ENCODE results near the gene NRCAM. TPM values are rescaled to one million over a fixed set of nuclear protein-coding genes. Genes with fewer than 3 reads are reported as not detected.

Gene NRCAM
- total and polyA plus RNA-seq, 2 of the 8 experiments (the other 6 are each of a cell fraction or from before 2014, with no cell fraction given): 2.7 to 3.8 TPM

- H3K27ac ChIP-seq (ENCODE audit: low read depth, low read length): no peak overlapping the region
- H3K79me1 ChIP-seq (ENCODE audit: low read depth, low read length): no peaks in the 10 kb centered on the region
- no peak overlapping the region for H3K4me3 ChIP-seq (ENCODE audit: extremely low read depth in 1 of 4, insufficient read depth in 2 of 4, low read depth in 3 of 4, low read length in 4 of 4)
- no peaks in the 10 kb centered on the region for H3K79me2 ChIP-seq (ENCODE audit: control insufficient read depth in 1 of 2, insufficient read depth in 2 of 2, low read length in 2 of 2)
- H3K14ac ChIP-seq (ENCODE audit: insufficient read length): no peak overlapping the region
- H3K9me3 ChIP-seq (ENCODE audit: insufficient read depth in 2 of 2, low read depth in 1 of 2, low read length in 1 of 2): no peaks in the 10 kb centered on the region
- H2BK12ac ChIP-seq (ENCODE audit: low read depth, low read length): no peak overlapping the region
- no peak overlapping the region for H2BK15ac ChIP-seq (ENCODE audit: low read length)
- no peak overlapping the region for H3K9ac ChIP-seq (replicated peaks in 1 of 4; ENCODE audit: extremely low read depth in 1 of 4, low read depth in 3 of 4, low read length in 3 of 4)
- FAIRE-seq (no peak), DNase-seq (ENCODE audit: low read depth in 1 of 2, low spot score in 2 of 2) (no peak)
- no peak overlapping the region for H4K5ac ChIP-seq (ENCODE audit: insufficient read length, low read depth, low read length)
- H4K20me1 ChIP-seq (replicated peaks in 1 of 2; ENCODE audit: control insufficient read depth in 1 of 2, insufficient read depth in 2 of 2, low read length in 2 of 2): no peaks in the 10 kb centered on the region
- 89% methylated on average over 4 of the region's 4 CpGs; no CpG with 5 or more reads in 1 of the 2 experiments for WGBS, 2 experiments (ENCODE audit: extremely low coverage in 1 of 2, insufficient coverage in 1 of 2, insufficient read length in 1 of 2, insufficient replicate concordance in 2 of 2, low coverage in 1 of 2, low lambda C conversion rate in 2 of 2, missing lambda C conversion rate in 1 of 2)
- H2BK20ac ChIP-seq (ENCODE audit: low read length): no peak overlapping the region
- H2AK5ac ChIP-seq (ENCODE audit: low read depth, low read length): no peak overlapping the region
- H3K18ac ChIP-seq (ENCODE audit: extremely low read depth, low read length): no peak overlapping the region
- H2BK5ac ChIP-seq (ENCODE audit: low read depth, low read length): no peak overlapping the region
- no peak overlapping the region for H2BK120ac ChIP-seq (replicated peaks; ENCODE audit: low read depth, low read length)
- ChIA-PET POLR2A (ENCODE audit: partially characterized antibody) (no interaction called here), CTCF (ENCODE audit: partially characterized antibody) (interaction anchor here (0.7 to 3.1 kb wide), 3 partner anchors 12 to 250 kb away, joined by 3 to 9 read pairs (median 4); no protein-coding TSS in a partner anchor)
- no peak overlapping the region for H3K23ac ChIP-seq (ENCODE audit: insufficient read length)
- H2AFZ ChIP-seq (ENCODE audit: low read length): no peak overlapping the region
- no peaks in the 10 kb centered on the region for H3K27me3 ChIP-seq (replicated peaks in 1 of 4; ENCODE audit: control insufficient read depth in 3 of 4, extremely low read depth in 1 of 4, insufficient read depth in 3 of 4, low read length in 3 of 4)
- peaks cover 0 to 4% (median 1%) of the 10 kb centered on the region in 4 experiments; a peak in 2 of 7 replicates for H3K4me1 ChIP-seq (replicated peaks in 1 of 4; ENCODE audit: control insufficient read depth in 3 of 4, insufficient read depth in 4 of 4, low read length in 3 of 4)
- H3K4ac ChIP-seq (replicated peaks; ENCODE audit: insufficient read length, low read depth, low read length): no peak overlapping the region
- H3K23me2 ChIP-seq (ENCODE audit: low read depth, low read length): no peaks in the 10 kb centered on the region
- H3K4me2 ChIP-seq (ENCODE audit: insufficient read depth in 1 of 2, low read depth in 2 of 2, low read length in 2 of 2): no peak overlapping the region
- no peaks in the 10 kb centered on the region for H3K36me3 ChIP-seq (ENCODE audit: control insufficient read depth in 2 of 4, insufficient read depth in 4 of 4, low read length in 3 of 4)
- no peak overlapping the region for H4K91ac ChIP-seq (replicated peaks; ENCODE audit: insufficient read length, low read length)
- no peak overlapping the region for H3K56ac ChIP-seq (replicated peaks; ENCODE audit: insufficient read length, low read depth, low read length)
- no peak overlapping the region for H4K8ac ChIP-seq (ENCODE audit: extremely low read depth, insufficient read depth, low read length)
- TF ChIP-seq TAF7 (optimal IDR thresholded peaks at IDR 0.05; ENCODE audit: borderline replicate concordance, low read depth, low read length) (no peak), TCF12 (IDR thresholded peaks at IDR 0.05; ENCODE audit: low read depth, low read length) (no peak), CBX8 (IDR thresholded peaks at IDR 0.05; ENCODE audit: borderline replicate concordance, low read depth, low read length) (no peak), EGR1 (IDR thresholded peaks at IDR 0.05; ENCODE audit: borderline replicate concordance, low read depth, low read length) (no peak), NRF1 (IDR thresholded peaks at IDR 0.05; ENCODE audit: low read depth, low read length) (no peak), ATF2 (IDR thresholded peaks at IDR 0.05; ENCODE audit: low read length) (no peak), CBX5 (IDR thresholded peaks at IDR 0.05; ENCODE audit: low read depth, low read length) (no peak), CTCF (IDR thresholded peaks at IDR 0.05; ENCODE audit: control extremely low read depth in 1 of 3, insufficient read depth in 1 of 3, low read depth in 1 of 3, low read length in 3 of 3) (no peak), HDAC6 (IDR thresholded peaks at IDR 0.05; ENCODE audit: low read depth, low read length) (no peak)
Measured at GRCh38 chr7:108202743-108203142, 253.5 kb downstream of the NRCAM start.

All from H1 (cell line).